MCF 10A (cell line): ENCODE data around the gene SMARCC1. TPM values are rescaled to one million over a fixed set of nuclear protein-coding genes. Genes with fewer than 3 reads are reported as not detected.
"Not testable (repeated sequence)": the region's sequence is repeated elsewhere in the genome, so short reads cannot be mapped to it uniquely, and the experiment has no call there.

Experiments
- BruUV-seq: library from RNA; stranded (reverse); fragments of 400-500 nt; replicated peaks from 2 replicates; lab custom pipeline; 2021; lab: Mats Ljungman, UMichigan
- CTCF ChIA-PET: fragments of 300-600 bp; sonication (Branson Sonifier 250); formaldehyde crosslinking; extraction: SDS; loops from one replicate; lab custom pipeline; 2021; ENCODE audit warnings: antibody characterized with exemption, inconsistent platforms; lab: Yijun Ruan, JAX
- POLR2A ChIA-PET: fragments of 300-600, 350-650 bp; sonication (Branson Sonifier 250); formaldehyde crosslinking; extraction: SDS; loops from one replicate; lab custom pipeline; 2020; ENCODE audit warnings: antibody characterized with exemption, inconsistent platforms; lab: Yijun Ruan, JAX
- DNase-seq: peaks from one replicate; pipeline ENCODE4 v3.0.0-alpha.2; 2018; ENCODE audit not compliant: unreplicated experiment
- H3K27ac Mint-ChIP-seq: one replicate; pipeline ENCODE4 v1.8.0; 2022; ENCODE audit warnings: mild to moderate bottlenecking, low read depth, mixed read lengths; ENCODE audit not compliant: unreplicated experiment
- H3K27me3 Mint-ChIP-seq: one replicate; pipeline ENCODE4 v1.8.0; 2022; ENCODE audit warnings: mixed read lengths; ENCODE audit not compliant: insufficient read depth, unreplicated experiment
- H3K36me3 Mint-ChIP-seq: one replicate; pipeline ENCODE4 v1.8.0; 2022; ENCODE audit warnings: mild to moderate bottlenecking, moderate library complexity, mixed read lengths; ENCODE audit not compliant: insufficient read depth, unreplicated experiment
- H3K4me1 Mint-ChIP-seq: one replicate; pipeline ENCODE4 v1.8.0; 2022; ENCODE audit warnings: mixed read lengths; ENCODE audit not compliant: insufficient read depth, unreplicated experiment
- H3K4me3 Mint-ChIP-seq: one replicate; pipeline ENCODE4 v1.8.0; 2022; ENCODE audit warnings: mild to moderate bottlenecking, moderate library complexity, mixed read lengths; ENCODE audit not compliant: unreplicated experiment
- H3K9me3 Mint-ChIP-seq: one replicate; pipeline ENCODE4 v1.8.0; 2022; ENCODE audit warnings: mixed read lengths; ENCODE audit not compliant: unreplicated experiment
- CTCF ChIP-seq: fragments of 200-600 bp; IDR thresholded peaks from one replicate; pipeline ENCODE4 v1.8.0; 2022; ENCODE audit warnings: antibody characterized with exemption, mild to moderate bottlenecking; ENCODE audit not compliant: unreplicated experiment
- intact Hi-C: fragments of 100-400 bp; cut with micrococcal nuclease; formaldehyde crosslinking; loops from 2 replicates; pipeline ENCODE4 v1.14.1; 2022
- total RNA-seq: library from RNA; stranded (reverse); gene quantifications from 2 replicates; pipeline ENCODE4 v1.2.3, GENCODE V29; 2022

Gene SMARCC1
- total RNA-seq, 1 experiment from 2014 or later = 77.5 TPM

- TF ChIP-seq CTCF = no peak
- H3K9me3 Mint-ChIP-seq = peaks cover 7% of the 10 kb centered on the region
- POLR2A ChIA-PET = no interaction called here
- no peak for DNase-seq
- H3K4me1 Mint-ChIP-seq = no peaks in the 10 kb centered on the region
- CTCF ChIA-PET = interaction anchor here (1.6 kb wide), 1 partner anchor 224 kb away, joined by 3 read pairs; no protein-coding TSS in a partner anchor
- H3K27me3 Mint-ChIP-seq = no peaks in the 10 kb centered on the region
- H3K4me3 Mint-ChIP-seq = no peak overlapping the region
- no peak overlapping the region for H3K27ac Mint-ChIP-seq
- no TSS peak for BruUV-seq
- intact Hi-C loops = no loop called here
- H3K36me3 Mint-ChIP-seq = peaks cover 52% of the 10 kb centered on the region
These were observed 35.4 kb downstream of the SMARCC1 start for GRCh38 chr3:47746264-47746663.

- ChIA-PET CTCF (interaction anchor here (0.6 to 0.7 kb wide), 3 partner anchors 36 to 67 kb away, joined by 3 to 4 read pairs (median 3); no protein-coding TSS in a partner anchor), POLR2A (interaction anchor here (0.6 to 1.2 kb wide), 2 partner anchors 37 to 50 kb away, joined by 3 to 8 read pairs; no protein-coding TSS in a partner anchor)
- Mint-ChIP-seq H3K27me3 (no peaks in the 10 kb centered on the region), H3K9me3 (no peaks in the 10 kb centered on the region), H3K4me3 (no peak overlapping the region), H3K36me3 (peaks cover 58% of the 10 kb centered on the region), H3K4me1 (no peaks in the 10 kb centered on the region), H3K27ac (no peak overlapping the region)
- intact Hi-C loops = no loop called here
- no TSS peak for BruUV-seq
- no peak for TF ChIP-seq CTCF
- DNase-seq = no peak
These were observed 37.8 kb downstream of the SMARCC1 start for GRCh38 chr3:47743855-47744254.

GRCh38 chr3:47743352-47743751 is 38.3 kb downstream of the SMARCC1 start:
- intact Hi-C loops, H3K27me3 Mint-ChIP-seq, H3K4me3 Mint-ChIP-seq, H3K4me1 Mint-ChIP-seq, H3K9me3 Mint-ChIP-seq, BruUV-seq: not testable (repeated sequence)
- ChIA-PET POLR2A (interaction anchor here (1.2 kb wide), 1 partner anchor 38 kb away, joined by 8 read pairs; no protein-coding TSS in a partner anchor), CTCF (interaction anchor here (0.7 kb wide), 1 partner anchor 68 kb away, joined by 4 read pairs; no protein-coding TSS in a partner anchor)
- peaks cover 63% of the 10 kb centered on the region for H3K36me3 Mint-ChIP-seq
- H3K27ac Mint-ChIP-seq = peak overlapping the region; percentile 69
- peak; percentile 14 for DNase-seq

- Mint-ChIP-seq H3K27me3 (no peaks in the 10 kb centered on the region), H3K4me3 (no peak overlapping the region), H3K36me3 (peaks cover 71% of the 10 kb centered on the region), H3K27ac (no peak overlapping the region), H3K9me3 (no peaks in the 10 kb centered on the region), H3K4me1 (no peaks in the 10 kb centered on the region)
- BruUV-seq = TSS peak; percentile 11
- POLR2A ChIA-PET = interaction anchor here (1.1 kb wide), 1 partner anchor 10 kb away, joined by 5 read pairs; no protein-coding TSS in a partner anchor
- no peak for DNase-seq
- CTCF ChIA-PET = no interaction called here
- intact Hi-C loops = no loop called here
- TF ChIP-seq CTCF = no peak
These were observed 39.8 kb downstream of the SMARCC1 start for GRCh38 chr3:47741925-47742324.
